ENCODE data around the gene MRPL40.

Gene MRPL40

GRCh38 chr22:19447330-19448075, 15.2 kb downstream of the MRPL40 start, which contains the start of gene C22orf39:
Gene C22orf39, minus strand, starts transcription at chr22:19447711. Its CDS starts 23 bp downstream, at chr22:19447688.
- TF ChIP-seq CTCF (conservative IDR thresholded peaks at IDR 0.05; ENCODE audit: control insufficient read depth, insufficient read depth, low read depth, low read length): no peak
- peak; percentile 93 for DNase-seq (ENCODE audit: low read depth)
- H3K4me3 ChIP-seq (ENCODE audit: control insufficient read depth, low read depth, low read length): peak within 1 kb of the TSS; percentile 73

GRCh38 chr22:19448076-19448607, 15.8 kb downstream of the MRPL40 start:
- H3K4me3 ChIP-seq (ENCODE audit: control insufficient read depth, low read depth, low read length): peak overlapping the region; percentile 73
- DNase-seq (ENCODE audit: low read depth): peak; percentile 93
- TF ChIP-seq CTCF (conservative IDR thresholded peaks at IDR 0.05; ENCODE audit: control insufficient read depth, insufficient read depth, low read depth, low read length): no peak

- H3K4me3 ChIP-seq (ENCODE audit: control insufficient read depth, low read depth, low read length): no peak overlapping the region
These were observed 16.5 kb downstream of the MRPL40 start for GRCh38 chr22:19448739-19449421.

GRCh38 chr22:19449422-19449767, 17.1 kb downstream of the MRPL40 start:
- TF ChIP-seq CTCF (conservative IDR thresholded peaks at IDR 0.05; ENCODE audit: control insufficient read depth, insufficient read depth, low read depth, low read length): no peak
- no peak for DNase-seq (ENCODE audit: low read depth)
- H3K4me3 ChIP-seq (ENCODE audit: control insufficient read depth, low read depth, low read length): no peak overlapping the region

More at GRCh38 chr22:19448739-19449421, 16.5 kb downstream of the MRPL40 start:
- TF ChIP-seq CTCF (conservative IDR thresholded peaks at IDR 0.05; ENCODE audit: control insufficient read depth, insufficient read depth, low read depth, low read length): no peak
- DNase-seq (ENCODE audit: low read depth): no peak

GRCh38 chr22:19450363-19451175, 18.2 kb downstream of the MRPL40 start:
- DNase-seq (ENCODE audit: low read depth): no peak
- no peak overlapping the region for H3K4me3 ChIP-seq (ENCODE audit: control insufficient read depth, low read depth, low read length)

More at GRCh38 chr22:19450363-19451175, 18.2 kb downstream of the MRPL40 start:
- no peak for TF ChIP-seq CTCF (conservative IDR thresholded peaks at IDR 0.05; ENCODE audit: control insufficient read depth, insufficient read depth, low read depth, low read length)

Data from fibroblast of mammary gland (primary cell).